GM18498 (cell line): ENCODE data around the gene PLEKHG3.

ENCODE experiments used
- ATAC-seq: cut with Tn5 transposase; IDR thresholded peaks from one replicate; pipeline ENCODE4 v1.9.1; 2021; ENCODE audit warnings: mild to moderate bottlenecking, moderate library complexity; ENCODE audit not compliant: unreplicated experiment

The PLEKHG3 gene

DNA sequence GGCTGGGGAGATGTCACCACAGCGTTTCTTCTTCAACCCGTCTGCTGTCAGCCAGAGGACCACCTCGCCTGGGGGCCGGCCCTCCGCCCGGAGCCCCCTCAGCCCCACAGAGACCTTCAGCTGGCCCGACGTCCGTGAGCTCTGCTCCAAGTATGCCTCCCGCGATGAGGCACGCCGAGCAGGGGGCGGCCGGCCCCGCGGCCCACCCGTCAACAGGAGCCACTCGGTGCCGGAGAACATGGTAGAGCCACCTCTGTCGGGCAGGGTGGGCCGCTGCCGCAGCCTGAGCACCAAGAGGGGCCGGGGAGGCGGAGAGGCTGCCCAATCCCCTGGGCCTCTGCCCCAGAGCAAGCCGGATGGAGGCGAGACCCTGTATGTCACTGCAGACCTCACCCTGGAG lies 38.8 kb downstream of the PLEKHG3 start:
- ATAC-seq: no peak

DNA sequence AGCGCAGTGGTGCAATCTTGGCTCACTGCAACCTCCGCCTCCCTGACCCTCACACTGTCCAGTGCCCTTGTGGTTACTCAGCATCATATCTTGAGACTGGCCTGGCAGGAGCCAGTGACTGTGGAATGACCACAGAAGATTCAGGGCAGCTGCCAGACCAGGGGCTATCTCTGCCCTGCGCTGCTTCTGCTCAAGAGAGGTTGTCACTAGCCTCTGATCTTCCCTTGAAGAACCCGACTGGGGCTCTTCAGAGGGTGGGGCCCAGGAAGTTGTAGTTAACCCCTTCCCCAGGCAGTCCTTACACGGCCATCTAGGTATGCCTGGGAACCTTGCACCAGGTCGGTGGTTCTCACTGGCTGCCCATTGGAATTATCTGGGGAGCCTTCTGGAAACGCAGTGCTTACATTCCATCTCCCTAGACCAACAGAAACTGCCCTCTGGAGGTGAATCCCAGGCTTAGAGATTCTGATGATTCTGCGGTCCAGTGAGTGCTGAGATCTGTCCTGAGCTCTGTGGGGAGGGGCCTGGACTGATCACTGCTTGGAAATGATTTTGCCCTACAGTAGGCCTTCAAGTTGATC lies 41.4 kb downstream of the PLEKHG3 start:
- no peak for ATAC-seq

DNA sequence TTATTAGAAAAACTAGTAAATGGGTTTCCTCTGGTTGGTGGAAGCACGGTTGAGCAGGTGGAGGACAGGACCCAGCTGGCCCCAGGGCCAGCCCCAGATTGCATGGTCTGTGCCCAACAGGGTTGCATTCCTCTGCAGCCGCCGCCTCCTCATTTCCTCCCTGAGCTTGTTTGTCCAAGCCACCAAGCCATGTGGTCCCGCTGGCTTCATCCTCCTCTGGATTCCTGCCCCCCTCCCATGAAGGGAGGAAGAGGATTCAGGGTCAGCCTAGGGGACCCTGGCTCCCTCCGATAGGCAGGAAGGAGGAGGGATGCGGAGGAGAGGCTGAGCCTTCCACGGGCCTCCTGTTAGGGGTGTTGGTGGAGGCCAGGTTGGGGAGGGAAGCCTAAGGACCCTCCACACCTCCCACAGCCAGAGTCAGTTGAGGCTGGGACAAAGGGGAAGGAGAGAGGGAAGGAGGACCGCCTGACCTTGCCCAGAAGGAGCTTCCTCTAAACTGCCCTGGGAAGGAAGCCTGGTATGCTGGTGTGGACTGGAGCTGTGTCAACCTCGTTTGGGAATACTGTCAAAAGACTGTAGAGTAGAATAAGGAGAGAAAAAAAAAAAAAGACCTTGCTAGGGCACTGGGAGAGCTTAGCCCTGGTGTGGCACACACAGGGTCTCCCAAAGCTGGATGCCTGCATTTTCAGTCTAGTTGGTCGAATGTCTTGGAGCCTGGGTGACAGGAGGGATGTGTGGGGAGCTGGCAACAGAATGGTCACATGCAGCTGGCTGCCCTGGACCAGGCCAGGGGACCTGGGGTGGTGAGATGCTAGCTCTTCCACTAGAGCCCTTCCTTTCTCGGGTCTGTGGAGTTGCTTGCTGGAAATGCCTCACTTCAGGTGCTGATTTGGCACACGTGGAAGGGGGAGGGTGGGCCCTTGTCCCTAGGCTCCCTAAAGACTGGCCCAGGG lies 42.4 kb downstream of the PLEKHG3 start:
- ATAC-seq: no peak

DNA sequence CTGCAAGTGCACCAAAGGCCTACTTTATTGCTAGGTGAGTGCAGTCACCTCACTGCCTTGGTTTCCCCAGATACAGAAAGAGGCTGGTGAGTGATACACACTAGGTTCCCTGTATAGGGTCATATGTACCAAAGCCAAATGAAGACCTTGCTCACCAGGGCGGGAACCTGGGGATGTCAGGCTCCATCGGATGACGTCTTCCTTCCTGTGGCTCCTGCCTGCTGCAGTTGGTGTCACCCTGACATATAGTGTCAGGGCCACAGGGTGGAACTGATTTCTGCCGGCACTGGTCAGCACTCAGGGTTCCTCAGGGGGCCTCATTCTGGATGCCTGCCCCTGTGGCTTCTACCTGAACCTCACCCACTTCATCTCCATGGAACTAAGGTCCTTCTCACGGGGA lies 43.1 kb downstream of the PLEKHG3 start:
- no peak for ATAC-seq

DNA sequence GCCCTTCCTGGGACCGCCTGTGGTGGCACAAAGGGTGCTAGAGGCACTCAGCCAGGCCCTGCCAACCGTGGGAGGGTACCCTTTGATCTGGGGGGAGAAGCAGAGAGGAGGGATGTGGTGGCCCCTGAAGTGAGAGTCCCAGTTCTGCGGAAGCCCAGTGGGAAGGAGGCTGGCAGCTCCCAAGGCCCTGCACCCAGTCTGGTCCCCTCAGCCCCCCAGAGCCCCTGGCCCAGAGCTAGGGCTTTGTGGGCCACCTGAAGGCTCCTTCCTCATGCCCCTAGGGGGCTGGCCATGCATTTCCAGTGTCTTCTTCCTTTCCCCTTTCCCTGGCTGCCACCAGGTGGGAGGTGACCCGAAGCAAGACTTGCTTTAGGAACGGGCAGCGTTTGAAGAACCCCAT lies 44.3 kb downstream of the PLEKHG3 start:
- no peak for ATAC-seq

DNA sequence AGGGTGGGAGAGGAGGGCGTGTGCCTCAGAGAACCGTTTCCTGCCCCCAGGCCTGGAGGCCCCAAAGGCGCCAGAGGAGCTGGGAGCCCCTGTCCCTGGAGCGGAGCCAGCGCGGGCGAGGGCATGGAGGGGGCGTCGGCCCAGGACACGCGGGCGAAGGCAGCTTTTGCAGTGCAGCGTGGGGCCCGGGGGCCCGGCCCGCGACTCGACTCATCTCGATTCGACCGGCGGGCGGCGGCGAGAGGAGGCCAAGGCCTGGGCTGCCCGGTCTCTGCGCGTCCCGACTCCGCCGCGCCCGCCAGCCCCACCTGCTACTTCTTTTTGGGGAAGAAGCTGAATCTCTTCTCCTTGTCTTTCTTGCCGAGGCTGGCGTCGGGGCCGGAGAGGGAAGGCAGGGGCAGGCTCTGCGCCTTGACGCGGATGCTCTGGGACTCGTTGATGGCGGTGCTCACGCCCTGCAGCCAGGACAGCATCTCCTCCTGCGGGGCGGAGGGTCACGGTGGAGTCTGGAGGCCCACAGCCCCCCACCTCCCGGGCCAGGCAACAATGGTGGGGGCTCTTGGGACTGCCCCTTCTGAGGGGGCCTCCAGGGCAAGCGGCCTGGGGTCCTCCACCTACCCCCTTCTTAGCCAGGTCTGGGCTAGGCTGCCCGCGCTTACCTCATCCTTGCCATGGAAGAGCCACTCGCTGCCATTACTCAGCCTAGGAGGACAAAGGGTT lies 44.9 kb downstream of the PLEKHG3 start:
- no peak for ATAC-seq

DNA sequence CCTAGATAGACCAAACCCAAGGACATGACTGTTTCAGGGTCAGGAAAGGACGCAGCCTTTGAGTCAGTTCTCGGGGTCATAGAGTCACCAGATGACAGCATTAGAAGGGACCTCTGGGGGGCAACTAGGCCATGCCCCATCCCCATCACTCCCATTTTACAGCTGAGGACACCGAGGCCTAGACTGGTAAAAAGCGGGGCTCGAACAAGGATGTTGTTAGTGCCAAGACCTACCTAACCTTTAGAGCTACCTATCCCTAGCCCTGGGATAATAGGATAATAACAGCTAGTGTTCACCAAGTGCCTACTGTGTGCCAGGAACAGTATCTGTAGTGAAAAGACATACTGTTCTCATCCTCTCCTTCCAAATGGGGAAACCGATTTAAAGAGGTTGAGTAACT lies 48.7 kb downstream of the PLEKHG3 start:
- no peak for ATAC-seq

DNA sequence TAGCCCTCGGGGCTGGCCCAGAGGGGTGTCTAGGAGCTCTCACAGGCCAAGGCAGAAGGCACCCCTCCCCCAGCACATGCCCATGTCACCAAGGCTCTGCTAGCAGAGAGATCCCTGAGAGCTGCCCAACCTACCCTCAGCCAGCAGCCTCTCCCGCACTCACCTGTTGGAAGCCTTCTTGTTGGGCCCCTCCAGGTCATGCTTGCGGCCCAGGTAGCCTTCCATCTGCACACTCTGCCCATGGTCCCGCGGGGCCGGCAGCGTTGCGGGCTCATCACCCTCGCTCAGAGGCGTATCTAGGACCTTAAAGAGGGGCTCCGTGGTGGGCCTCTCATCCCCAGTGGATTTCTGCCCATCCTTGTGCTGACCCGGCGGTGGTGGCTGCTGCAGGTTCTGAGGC lies 49.1 kb downstream of the PLEKHG3 start:
- no peak for ATAC-seq

DNA sequence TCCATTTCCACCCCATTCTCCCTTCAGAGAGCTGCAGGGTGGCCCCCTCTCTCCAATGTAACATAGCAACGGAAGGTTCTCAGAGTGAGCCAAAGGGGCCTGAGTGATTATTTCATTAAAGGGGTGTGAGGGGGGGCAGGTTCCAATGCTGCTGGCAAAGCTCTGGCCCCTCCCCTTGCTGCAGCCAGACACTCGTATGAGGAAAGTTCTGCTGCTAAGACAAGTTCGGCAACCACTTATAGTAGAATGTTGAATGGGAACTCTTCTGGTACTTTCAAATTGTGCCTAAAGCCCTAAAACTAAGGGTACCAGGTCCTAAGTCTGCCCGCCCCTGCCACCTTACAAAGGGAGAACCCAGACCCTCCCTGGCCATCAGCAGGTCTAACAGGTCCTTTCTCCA lies 49.8 kb downstream of the PLEKHG3 start:
- ATAC-seq: no peak

DNA sequence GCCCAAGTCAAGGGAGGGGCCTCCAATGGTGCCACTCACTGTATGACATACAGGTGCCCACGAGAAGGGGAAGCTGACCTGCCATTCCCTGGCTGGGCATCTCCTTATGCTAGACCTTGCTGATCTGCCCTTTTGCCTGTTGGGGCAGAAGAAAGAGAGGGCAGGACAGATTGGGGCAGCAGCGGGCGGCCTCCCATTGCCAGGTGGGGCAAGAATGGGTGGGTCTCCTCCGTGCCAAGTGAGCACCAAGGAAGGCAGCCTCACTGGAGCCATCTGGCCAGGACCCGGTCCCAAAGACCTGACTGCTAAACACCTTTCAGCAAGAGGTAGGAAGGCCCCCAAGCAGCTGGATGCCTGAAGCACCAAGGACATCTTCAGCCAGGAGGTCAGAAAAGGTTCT lies 50.5 kb downstream of the PLEKHG3 start:
- ATAC-seq: no peak

DNA sequence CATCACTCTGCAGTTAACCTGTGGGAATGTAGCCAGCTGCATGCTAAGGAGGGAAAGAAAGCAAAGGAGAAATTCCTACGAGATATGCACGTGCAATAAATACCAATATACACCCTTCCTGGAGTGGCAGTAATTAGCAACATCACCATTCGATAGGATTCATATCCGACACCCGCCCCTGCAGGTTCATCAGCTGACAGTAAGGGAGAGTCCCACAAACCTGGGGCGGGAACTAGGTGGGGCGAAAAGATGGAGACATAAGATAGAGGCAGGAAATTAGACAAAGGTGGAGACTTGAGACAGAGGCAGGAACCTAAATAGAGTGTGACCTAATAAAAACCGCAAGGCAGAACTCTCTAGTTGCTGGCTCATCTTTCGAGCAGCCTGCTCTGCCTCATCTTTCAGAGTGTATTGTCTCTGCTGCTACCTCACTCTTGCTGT lies 51.6 kb downstream of the PLEKHG3 start:
- ATAC-seq: no peak

DNA sequence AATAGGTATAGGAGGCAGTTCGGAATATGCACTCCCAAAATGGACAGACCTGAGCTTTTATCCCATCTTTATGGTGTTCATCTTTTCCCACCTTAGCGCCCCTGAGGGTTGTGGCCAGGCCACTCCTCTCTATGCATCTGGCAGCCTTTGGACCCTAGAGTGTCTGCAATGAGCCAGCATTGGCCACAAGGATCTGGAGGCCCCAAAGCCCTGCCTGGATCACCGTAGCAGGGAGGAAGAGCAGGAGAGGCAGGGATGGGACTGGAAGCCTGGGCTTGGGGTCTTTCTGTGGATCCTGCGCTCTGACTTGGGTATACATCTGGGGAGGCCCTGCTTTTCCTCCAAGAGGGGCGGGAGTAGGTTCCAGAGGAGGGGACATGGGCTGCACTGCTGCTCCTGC lies 52.5 kb downstream of the PLEKHG3 start:
- ATAC-seq: no peak

DNA sequence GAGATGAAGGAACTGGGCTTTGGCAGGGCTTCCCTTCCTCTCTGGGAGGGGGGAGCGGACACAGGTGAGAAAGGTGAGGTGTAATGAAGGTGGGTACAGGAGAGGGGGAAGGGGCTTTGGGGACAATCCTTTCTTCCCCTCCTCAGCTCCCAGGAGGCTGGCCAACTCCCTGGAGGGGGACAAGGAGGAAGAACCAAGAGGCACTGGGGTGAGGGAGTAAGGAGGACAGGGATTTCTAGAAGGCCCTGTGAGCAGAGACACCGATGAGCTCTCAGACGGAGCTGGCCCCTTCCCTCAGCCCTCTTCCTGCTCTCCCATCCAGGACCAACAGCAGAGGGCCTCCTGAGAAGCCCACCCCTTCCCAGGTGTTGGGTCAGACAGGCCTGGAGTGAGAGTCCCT lies 53.4 kb downstream of the PLEKHG3 start:
- no peak for ATAC-seq

DNA sequence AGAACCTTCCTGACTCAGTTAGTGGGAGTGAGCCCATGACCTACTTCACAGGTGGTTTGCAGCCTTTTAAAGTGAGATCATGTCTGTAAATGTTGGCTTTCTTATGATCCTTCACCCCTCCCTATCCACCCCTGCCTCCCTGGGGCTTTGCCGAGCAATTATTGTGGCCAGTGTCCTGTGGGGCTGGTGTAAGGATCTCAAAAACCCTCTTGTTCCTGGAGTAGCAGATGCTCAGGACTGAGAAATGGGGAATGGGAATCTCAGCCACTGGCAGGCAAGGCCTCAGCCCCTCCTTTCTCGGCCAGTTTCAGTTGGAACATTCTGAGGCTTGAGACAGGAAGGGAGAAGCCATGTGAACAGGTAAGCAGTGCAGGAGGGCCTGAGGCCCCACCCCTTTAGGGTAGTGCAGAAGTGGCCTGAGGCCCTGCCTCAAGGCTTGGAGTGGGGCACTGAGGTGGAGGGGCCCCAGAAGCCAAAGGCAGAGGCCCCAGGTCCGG lies 53.8 kb downstream of the PLEKHG3 start:
- ATAC-seq: no peak

DNA sequence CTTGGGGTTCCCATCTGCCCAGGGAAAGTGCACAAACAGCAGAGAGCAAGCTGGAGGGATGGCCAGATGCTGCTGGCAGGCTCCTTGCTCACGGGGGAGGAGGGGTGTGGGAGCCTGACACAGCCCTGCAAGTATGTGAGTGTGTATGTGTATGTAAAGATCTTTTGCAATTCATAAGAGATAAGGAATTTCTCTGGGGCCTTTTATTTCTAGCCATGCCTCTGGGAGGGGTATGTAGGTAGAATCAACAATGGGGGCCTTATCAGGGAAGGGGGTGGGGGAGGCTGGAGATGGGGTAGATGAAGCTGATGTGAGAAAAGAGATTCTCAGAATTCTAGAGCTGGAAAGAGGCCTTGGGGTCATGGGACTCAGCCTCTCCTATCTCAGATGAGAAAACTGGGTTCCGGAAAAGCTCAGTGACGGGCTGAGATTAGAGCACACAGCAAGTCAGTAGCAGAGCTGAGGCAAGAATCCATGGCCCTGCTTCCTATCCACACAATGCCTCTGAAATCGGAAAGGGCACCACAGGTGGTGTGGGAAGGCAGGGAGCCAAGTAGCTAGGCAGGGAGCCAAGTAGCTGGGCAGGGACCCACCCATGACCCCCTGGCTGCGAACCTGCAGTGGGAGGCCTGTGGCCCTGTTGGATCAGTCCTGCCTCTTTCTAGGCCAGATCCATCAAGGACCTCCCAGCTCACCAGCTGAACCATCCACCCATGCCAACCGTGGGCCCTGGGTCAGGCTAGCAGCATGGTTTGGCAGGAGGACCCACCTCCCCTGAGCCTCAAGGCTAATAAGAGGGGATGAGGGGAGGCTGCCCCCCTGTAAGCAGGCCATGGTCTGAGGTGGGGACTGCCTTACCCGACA lies 54.7 kb downstream of the PLEKHG3 start:
- ATAC-seq: no peak

DNA sequence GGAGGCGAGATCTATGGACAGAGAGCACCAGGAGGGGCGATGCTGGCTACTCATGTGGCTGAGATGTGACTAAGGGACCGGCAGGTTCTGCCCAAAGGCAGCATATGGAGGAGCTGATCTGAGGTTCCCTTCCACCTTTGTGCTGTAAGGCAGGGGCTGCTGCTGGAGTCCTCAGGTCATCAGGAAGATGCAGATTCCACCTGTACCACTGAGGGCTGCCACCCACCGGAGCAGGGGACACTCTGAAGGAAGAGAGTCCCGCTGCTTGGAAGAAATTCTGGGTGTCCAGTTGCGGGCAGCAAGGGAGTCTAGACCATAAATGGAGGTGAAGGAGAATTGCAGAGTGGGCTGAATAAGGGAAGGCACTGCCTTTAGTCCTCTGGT lies 55.3 kb downstream of the PLEKHG3 start:
- no peak for ATAC-seq

DNA sequence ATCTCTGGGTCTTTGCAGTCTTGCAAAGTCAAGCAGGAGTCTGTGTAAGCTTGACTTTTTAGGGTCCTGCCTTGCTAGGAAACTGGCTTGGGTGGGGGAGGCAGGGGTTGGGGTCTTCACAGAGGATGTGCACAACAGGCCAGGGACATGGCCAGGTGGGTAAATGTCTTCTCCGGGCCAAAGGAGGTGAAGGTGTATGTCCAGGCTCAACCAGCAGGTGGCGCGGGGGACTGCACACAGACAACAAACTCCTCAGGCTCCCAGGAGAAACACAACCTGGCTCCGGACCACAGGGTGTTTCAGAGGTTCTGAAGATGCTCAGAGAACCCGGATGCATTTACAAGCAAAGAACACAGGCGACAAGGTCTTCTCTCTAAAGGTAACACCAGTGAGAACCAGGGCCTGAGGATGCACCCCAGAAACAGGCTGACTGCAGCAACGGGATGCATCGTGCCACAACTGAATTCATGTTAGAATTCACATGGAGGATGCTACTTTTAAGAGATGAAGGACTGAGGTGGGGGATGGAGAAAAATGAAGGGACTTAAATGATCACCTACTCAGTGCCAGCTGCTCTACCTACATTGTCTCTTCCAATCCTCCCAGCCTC lies 56.0 kb downstream of the PLEKHG3 start:
- ATAC-seq: no peak

DNA sequence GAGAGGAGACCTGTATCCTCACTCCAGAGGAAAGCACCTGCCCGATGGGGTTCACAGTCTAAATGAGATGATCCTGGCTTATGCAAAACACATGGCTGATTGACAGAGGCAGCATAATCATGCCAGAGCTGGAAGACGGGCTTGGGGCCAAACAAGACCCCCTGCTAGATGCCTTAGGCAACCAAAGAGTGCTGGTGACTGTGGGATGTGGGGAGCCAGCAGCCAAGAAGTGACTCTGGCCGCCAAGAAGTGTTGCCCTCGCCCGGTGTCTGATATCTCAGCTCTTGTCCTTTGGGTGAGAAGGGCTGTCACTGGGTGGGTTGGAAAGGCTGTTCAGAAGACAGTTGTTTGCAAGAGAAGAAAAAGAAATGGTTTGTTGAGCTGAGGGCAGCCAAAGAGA lies 56.7 kb downstream of the PLEKHG3 start:
- ATAC-seq: no peak

DNA sequence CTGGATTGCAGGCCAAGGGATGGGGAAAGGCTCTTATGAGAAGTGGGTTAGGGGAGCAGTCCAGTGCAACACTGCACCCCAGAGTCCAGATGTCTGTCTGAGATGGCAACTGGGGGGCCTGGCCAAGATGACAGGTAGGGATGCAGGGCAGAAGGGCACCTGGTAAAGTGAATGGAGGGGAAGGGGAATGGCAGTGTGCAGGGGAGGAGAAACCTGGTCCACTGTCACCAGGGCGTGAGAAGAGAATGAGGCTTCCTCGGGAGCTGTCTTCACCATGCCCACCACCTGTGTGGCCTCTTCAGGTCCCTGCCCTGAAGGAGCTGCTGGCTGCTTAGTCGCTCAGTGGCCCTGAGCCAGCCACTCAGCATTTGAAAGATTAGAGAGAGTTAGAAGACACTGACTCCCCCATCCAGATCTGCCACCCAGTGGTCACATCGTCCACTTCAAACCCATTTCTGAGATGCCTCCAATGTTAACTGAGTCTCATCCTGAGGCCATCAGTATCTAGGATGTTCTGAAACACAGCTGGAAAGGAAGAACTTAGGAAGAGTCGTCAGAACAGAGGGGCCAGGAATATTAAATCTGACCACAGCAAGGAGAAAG lies 57.3 kb downstream of the PLEKHG3 start:
- no peak for ATAC-seq
